ENCODE measurements around the gene NAV2.
"Not testable (repeated sequence)": the region's sequence is repeated elsewhere in the genome, so short reads cannot be mapped to it uniquely, and the experiment has no call there.

NAV2 gene

GRCh38 chr11:19947537-19948114 is 235.0 kb downstream of the NAV2 start:
- no peak for DNase-seq (ENCODE audit: low read depth, low spot score)

GRCh38 chr11:19949606-19950005 is 237.0 kb downstream of the NAV2 start:
- DNase-seq (ENCODE audit: low read depth, low spot score) = no peak

GRCh38 chr11:19951558-19952115 is 239.0 kb downstream of the NAV2 start:
- DNase-seq (ENCODE audit: low read depth, low spot score) = no peak

- no peak for DNase-seq (ENCODE audit: low read depth, low spot score)
Measured at GRCh38 chr11:19952116-19952605, 239.5 kb downstream of the NAV2 start.

GRCh38 chr11:19952911-19953310 is 240.3 kb downstream of the NAV2 start:
- DNase-seq (ENCODE audit: low read depth, low spot score) = no peak

GRCh38 chr11:19953336-19953735 is 240.7 kb downstream of the NAV2 start:
- DNase-seq (ENCODE audit: low read depth, low spot score) = no peak

GRCh38 chr11:19953909-19954308 is 241.3 kb downstream of the NAV2 start:
- no peak for DNase-seq (ENCODE audit: low read depth, low spot score)

GRCh38 chr11:19954899-19955298 is 242.3 kb downstream of the NAV2 start:
- no peak for DNase-seq (ENCODE audit: low read depth, low spot score)

- no peak for DNase-seq (ENCODE audit: low read depth, low spot score)
Measured at GRCh38 chr11:19955660-19956059, 243.0 kb downstream of the NAV2 start.

GRCh38 chr11:19956228-19956627 is 243.6 kb downstream of the NAV2 start:
- no peak for DNase-seq (ENCODE audit: low read depth, low spot score)

- no peak for DNase-seq (ENCODE audit: low read depth, low spot score)
Measured at GRCh38 chr11:19957294-19957943, 244.8 kb downstream of the NAV2 start.

GRCh38 chr11:19958204-19958603 is 245.6 kb downstream of the NAV2 start:
- no peak for DNase-seq (ENCODE audit: low read depth, low spot score)

- no peak for DNase-seq (ENCODE audit: low read depth, low spot score)
Measured at GRCh38 chr11:19959210-19959609, 246.6 kb downstream of the NAV2 start.

GRCh38 chr11:19959648-19960059 is 247.0 kb downstream of the NAV2 start:
- DNase-seq (ENCODE audit: low read depth, low spot score) = no peak

- not testable (repeated sequence) for DNase-seq (ENCODE audit: low read depth, low spot score)
Measured at GRCh38 chr11:19960410-19960809, 247.8 kb downstream of the NAV2 start.

GRCh38 chr11:19961225-19961624 is 248.6 kb downstream of the NAV2 start:
- DNase-seq (ENCODE audit: low read depth, low spot score) = no peak

GRCh38 chr11:19962053-19962800 is 249.6 kb downstream of the NAV2 start:
- no peak for DNase-seq (ENCODE audit: low read depth, low spot score)

- DNase-seq (ENCODE audit: low read depth, low spot score) = no peak
Measured at GRCh38 chr11:19962801-19963175, 250.2 kb downstream of the NAV2 start.

- DNase-seq (ENCODE audit: low read depth, low spot score) = no peak
Measured at GRCh38 chr11:19963697-19964387, 251.2 kb downstream of the NAV2 start.

- no peak for DNase-seq (ENCODE audit: low read depth, low spot score)
Measured at GRCh38 chr11:19966441-19966840, 253.8 kb downstream of the NAV2 start.

- DNase-seq (ENCODE audit: low read depth, low spot score) = no peak
Measured at GRCh38 chr11:19966927-19967326, 254.3 kb downstream of the NAV2 start.

GRCh38 chr11:19967787-19968186 is 255.2 kb downstream of the NAV2 start:
- DNase-seq (ENCODE audit: low read depth, low spot score) = no peak

Data from activated CD4-positive, CD25-positive, alpha-beta regulatory T cell treated with anti-CD3 and anti-CD28 coated beads, Interleukin-2, amount 50 U/mL, for 16 hours (primary cell).